ENCODE measurements around the gene GPATCH4. TPM values are rescaled to one million over a fixed set of nuclear protein-coding genes. Genes with fewer than 3 reads are reported as not detected.

GPATCH4 gene
- total and polyA plus RNA-seq, 2 donors (not counting 1 experiment from before 2014, with no cell fraction given): 12.2 to 23.6 TPM

DNA sequence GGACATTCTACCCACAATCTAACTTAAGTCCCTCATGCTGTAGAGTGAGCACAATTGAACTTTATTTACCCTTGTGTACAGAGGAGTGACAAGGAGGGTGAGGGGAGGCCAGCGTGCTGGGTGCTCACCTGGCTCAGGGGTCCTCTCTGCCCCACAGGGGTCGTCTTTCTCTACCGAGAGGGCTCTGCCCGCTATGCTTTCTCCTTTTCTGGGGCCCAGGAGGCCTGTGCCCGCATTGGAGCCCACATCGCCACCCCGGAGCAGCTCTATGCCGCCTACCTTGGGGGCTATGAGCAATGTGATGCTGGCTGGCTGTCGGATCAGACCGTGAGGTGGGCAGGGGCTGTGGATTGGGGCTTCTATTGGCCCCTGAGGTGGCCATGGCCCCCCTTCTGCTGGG is 46.1 kb upstream of the GPATCH4 start:
- Histone ChIP-seq H3K9me3 (ENCODE audit: control insufficient read depth, insufficient read depth, low read depth, low read length) (no peaks in the 10 kb centered on the region), H3K4me1 (ENCODE audit: control insufficient read depth, extremely low read depth, insufficient read depth, low read length) (no peaks in the 10 kb centered on the region), H3K9ac (ENCODE audit: insufficient read depth, low read length) (no peak overlapping the region), H3K4me3 (replicated peaks in 1 of 4; ENCODE audit: control extremely low read depth in 1 of 4, insufficient read depth in 1 of 4, low read depth in 3 of 4, low read length in 4 of 4) (no peak overlapping the region), H3K27me3 (ENCODE audit: control insufficient read depth, insufficient read depth, low read length) (peaks cover 78% of the 10 kb centered on the region), H2AFZ (ENCODE audit: low read length) (no peak overlapping the region), H3K79me2 (ENCODE audit: control insufficient read depth, insufficient read depth, low read length) (no peaks in the 10 kb centered on the region), H3K36me3 (ENCODE audit: control insufficient read depth, insufficient read depth, low read length) (no peaks in the 10 kb centered on the region), H4K20me1 (ENCODE audit: control insufficient read depth, extremely low read depth, insufficient read depth, low read length) (no peaks in the 10 kb centered on the region), H3K4me2 (ENCODE audit: extremely low read depth, insufficient read depth, low read length) (no peak overlapping the region), H3K27ac (ENCODE audit: insufficient read depth, low read length) (no peak overlapping the region)
- no peak for TF ChIP-seq EZH2 (IDR thresholded peaks at IDR 0.05; ENCODE audit: low read length, missing control alignments)
- TF ChIP-seq, protein P1, sequence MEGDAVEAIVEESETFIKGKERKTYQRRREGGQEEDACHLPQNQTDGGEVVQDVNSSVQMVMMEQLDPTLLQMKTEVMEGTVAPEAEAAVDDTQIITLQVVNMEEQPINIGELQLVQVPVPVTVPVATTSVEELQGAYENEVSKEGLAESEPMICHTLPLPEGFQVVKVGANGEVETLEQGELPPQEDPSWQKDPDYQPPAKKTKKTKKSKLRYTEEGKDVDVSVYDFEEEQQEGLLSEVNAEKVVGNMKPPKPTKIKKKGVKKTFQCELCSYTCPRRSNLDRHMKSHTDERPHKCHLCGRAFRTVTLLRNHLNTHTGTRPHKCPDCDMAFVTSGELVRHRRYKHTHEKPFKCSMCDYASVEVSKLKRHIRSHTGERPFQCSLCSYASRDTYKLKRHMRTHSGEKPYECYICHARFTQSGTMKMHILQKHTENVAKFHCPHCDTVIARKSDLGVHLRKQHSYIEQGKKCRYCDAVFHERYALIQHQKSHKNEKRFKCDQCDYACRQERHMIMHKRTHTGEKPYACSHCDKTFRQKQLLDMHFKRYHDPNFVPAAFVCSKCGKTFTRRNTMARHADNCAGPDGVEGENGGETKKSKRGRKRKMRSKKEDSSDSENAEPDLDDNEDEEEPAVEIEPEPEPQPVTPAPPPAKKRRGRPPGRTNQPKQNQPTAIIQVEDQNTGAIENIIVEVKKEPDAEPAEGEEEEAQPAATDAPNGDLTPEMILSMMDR (conservative IDR thresholded peaks at IDR 0.05 in 1 of 2, IDR thresholded peaks at IDR 0.05 in 1 of 2; ENCODE audit: low read depth in 1 of 2, low read length in 2 of 2): no peak
- DNase-seq (ENCODE audit: low read depth in 2 of 2): no peak

- H4K20me1 ChIP-seq (ENCODE audit: control insufficient read depth, extremely low read depth, insufficient read depth, low read length): no peaks in the 10 kb centered on the region
- no peak for DNase-seq (ENCODE audit: low read depth in 2 of 2)
- TF ChIP-seq, protein P1 (conservative IDR thresholded peaks at IDR 0.05 in 1 of 2, IDR thresholded peaks at IDR 0.05 in 1 of 2; ENCODE audit: low read depth in 1 of 2, low read length in 2 of 2): no peak
- TF ChIP-seq EZH2 (IDR thresholded peaks at IDR 0.05; ENCODE audit: low read length, missing control alignments): peak; percentile 80
- no peaks in the 10 kb centered on the region for H3K36me3 ChIP-seq (ENCODE audit: control insufficient read depth, insufficient read depth, low read length)
- no peaks in the 10 kb centered on the region for H3K4me1 ChIP-seq (ENCODE audit: control insufficient read depth, extremely low read depth, insufficient read depth, low read length)
- H3K9ac ChIP-seq (ENCODE audit: insufficient read depth, low read length): no peak overlapping the region
- H3K9me3 ChIP-seq (ENCODE audit: control insufficient read depth, insufficient read depth, low read depth, low read length): no peaks in the 10 kb centered on the region
- no peak overlapping the region for H3K27ac ChIP-seq (ENCODE audit: insufficient read depth, low read length)
- no peaks in the 10 kb centered on the region for H3K79me2 ChIP-seq (ENCODE audit: control insufficient read depth, insufficient read depth, low read length)
- H3K4me3 ChIP-seq (replicated peaks in 1 of 4; ENCODE audit: control extremely low read depth in 1 of 4, insufficient read depth in 1 of 4, low read depth in 3 of 4, low read length in 4 of 4): no peak overlapping the region
- H3K27me3 ChIP-seq (ENCODE audit: control insufficient read depth, insufficient read depth, low read length): peaks cover 81% of the 10 kb centered on the region
- H2AFZ ChIP-seq (ENCODE audit: low read length): no peak overlapping the region
- H3K4me2 ChIP-seq (ENCODE audit: extremely low read depth, insufficient read depth, low read length): no peak overlapping the region
Observed at GRCh38 chr1:156646738-156647211, 45.5 kb upstream of the GPATCH4 start.

DNA sequence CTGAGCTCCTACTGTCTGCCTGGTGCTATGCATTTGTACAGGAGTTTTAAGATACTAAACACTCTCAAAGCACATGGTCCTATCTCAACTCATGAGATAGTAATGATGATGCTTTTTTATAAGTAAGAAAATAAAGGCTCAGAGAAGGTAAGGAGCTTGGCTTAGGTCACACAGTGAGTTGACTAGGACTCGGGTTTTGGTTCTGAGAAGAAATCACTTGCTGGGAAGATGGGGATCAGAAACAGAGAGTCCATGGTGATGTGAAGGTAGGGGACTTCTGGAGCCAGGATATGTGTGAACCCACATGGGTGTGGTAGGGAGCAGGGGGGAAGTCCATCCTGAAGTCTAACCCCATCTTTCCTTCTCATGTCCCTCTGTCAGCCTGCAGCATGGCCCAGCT is 44.4 kb upstream of the GPATCH4 start:
- Histone ChIP-seq H3K36me3 (ENCODE audit: control insufficient read depth, insufficient read depth, low read length) (no peaks in the 10 kb centered on the region), H3K27ac (ENCODE audit: insufficient read depth, low read length) (no peak overlapping the region), H3K4me2 (ENCODE audit: extremely low read depth, insufficient read depth, low read length) (no peak overlapping the region), H3K4me1 (ENCODE audit: control insufficient read depth, extremely low read depth, insufficient read depth, low read length) (no peaks in the 10 kb centered on the region), H2AFZ (ENCODE audit: low read length) (no peak overlapping the region), H4K20me1 (ENCODE audit: control insufficient read depth, extremely low read depth, insufficient read depth, low read length) (no peaks in the 10 kb centered on the region), H3K4me3 (replicated peaks in 1 of 4; ENCODE audit: control extremely low read depth in 1 of 4, insufficient read depth in 1 of 4, low read depth in 3 of 4, low read length in 4 of 4) (no peak overlapping the region), H3K79me2 (ENCODE audit: control insufficient read depth, insufficient read depth, low read length) (no peaks in the 10 kb centered on the region), H3K27me3 (ENCODE audit: control insufficient read depth, insufficient read depth, low read length) (peaks cover 82% of the 10 kb centered on the region), H3K9me3 (ENCODE audit: control insufficient read depth, insufficient read depth, low read depth, low read length) (no peaks in the 10 kb centered on the region), H3K9ac (ENCODE audit: insufficient read depth, low read length) (no peak overlapping the region)
- no peak for DNase-seq (ENCODE audit: low read depth in 2 of 2)
- TF ChIP-seq, protein P1 (conservative IDR thresholded peaks at IDR 0.05 in 1 of 2, IDR thresholded peaks at IDR 0.05 in 1 of 2; ENCODE audit: low read depth in 1 of 2, low read length in 2 of 2): no peak
- no peak for TF ChIP-seq EZH2 (IDR thresholded peaks at IDR 0.05; ENCODE audit: low read length, missing control alignments)
